Nephron progenitor cell (in vitro differentiated cells): ENCODE results near the gene FKBP1A.
A peak's percentile ranks its signal among the peaks of the same experiment; 100 is the strongest.

ENCODE experiments used
- DNase-seq: peaks from one replicate; pipeline ENCODE4 v3.0.0; 2021
- H3K27ac Mint-ChIP-seq: 2 replicates; pipeline ENCODE4 v1.8.0; 2021; ENCODE audit warnings: mild to moderate bottlenecking, moderate library complexity, mixed read lengths
- H3K27me3 Mint-ChIP-seq: 2 replicates; pipeline ENCODE4 v1.8.0; 2021; ENCODE audit warnings: mild to moderate bottlenecking, low read depth, mixed read lengths; ENCODE audit not compliant: poor library complexity
- H3K36me3 Mint-ChIP-seq: 2 replicates; pipeline ENCODE4 v1.8.0; 2021; ENCODE audit warnings: low read depth, mixed read lengths
- H3K4me1 Mint-ChIP-seq: 2 replicates; pipeline ENCODE4 v1.8.0; 2021; ENCODE audit warnings: mixed read lengths
- H3K4me3 Mint-ChIP-seq: 2 replicates; pipeline ENCODE4 v1.8.0; 2021; ENCODE audit warnings: mild to moderate bottlenecking, moderate library complexity, mixed read lengths
- H3K9me3 Mint-ChIP-seq: 2 replicates; pipeline ENCODE4 v1.8.0; 2021; ENCODE audit warnings: mild to moderate bottlenecking, moderate library complexity, mixed read lengths
- TF ChIP-seq, protein P1 (sequence below): fragments of 200-600 bp; sonication (generic); IDR thresholded peaks from 2 replicates; pipeline ENCODE4 v1.5.0; 2021; ENCODE audit warnings: antibody characterized with exemption

Gene FKBP1A

DNA sequence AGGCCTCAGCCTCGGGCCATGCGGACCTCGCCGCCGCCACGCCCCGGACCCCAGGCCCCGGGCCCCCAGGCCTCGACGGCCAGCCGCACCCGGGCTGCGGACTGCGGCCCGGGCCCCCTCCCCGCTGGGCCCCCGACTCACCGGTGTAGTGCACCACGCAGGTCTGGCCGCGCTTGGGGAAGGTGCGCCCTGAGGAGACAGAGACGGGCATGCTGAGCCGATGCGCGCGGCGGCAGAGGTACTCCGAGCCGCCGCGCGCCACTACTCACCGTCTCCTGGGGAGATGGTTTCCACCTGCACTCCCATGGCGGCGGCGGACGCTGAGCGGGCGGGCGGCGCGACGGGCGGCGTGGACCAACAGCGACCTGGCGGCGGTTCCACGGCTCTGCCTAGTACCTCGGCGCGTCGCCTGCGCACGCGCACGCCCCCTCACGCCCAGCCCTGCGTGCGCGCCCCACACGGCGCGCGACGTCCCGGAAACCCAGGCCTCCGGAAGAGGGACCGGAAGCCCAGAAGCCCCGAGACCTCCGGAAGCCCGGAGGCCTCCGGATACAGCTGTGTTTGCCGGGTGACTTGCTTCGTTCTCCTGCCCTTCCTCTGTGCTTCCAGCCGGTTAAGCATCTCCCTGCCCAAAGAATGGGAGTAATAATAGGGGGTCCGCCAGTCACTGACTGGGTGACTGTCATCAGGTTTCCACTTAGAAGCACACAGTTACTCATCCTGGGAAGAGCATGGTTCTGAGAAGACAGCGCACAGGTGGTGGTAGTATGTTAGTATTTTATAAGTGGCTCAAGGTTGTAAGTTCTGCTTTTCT is at the start of gene FKBP1A:
Gene FKBP1A (minus strand): TSS at position 362 of the 814 bp plus-strand sequence. CDS start 56 bp downstream, at position 306.
- TF ChIP-seq, protein P1, sequence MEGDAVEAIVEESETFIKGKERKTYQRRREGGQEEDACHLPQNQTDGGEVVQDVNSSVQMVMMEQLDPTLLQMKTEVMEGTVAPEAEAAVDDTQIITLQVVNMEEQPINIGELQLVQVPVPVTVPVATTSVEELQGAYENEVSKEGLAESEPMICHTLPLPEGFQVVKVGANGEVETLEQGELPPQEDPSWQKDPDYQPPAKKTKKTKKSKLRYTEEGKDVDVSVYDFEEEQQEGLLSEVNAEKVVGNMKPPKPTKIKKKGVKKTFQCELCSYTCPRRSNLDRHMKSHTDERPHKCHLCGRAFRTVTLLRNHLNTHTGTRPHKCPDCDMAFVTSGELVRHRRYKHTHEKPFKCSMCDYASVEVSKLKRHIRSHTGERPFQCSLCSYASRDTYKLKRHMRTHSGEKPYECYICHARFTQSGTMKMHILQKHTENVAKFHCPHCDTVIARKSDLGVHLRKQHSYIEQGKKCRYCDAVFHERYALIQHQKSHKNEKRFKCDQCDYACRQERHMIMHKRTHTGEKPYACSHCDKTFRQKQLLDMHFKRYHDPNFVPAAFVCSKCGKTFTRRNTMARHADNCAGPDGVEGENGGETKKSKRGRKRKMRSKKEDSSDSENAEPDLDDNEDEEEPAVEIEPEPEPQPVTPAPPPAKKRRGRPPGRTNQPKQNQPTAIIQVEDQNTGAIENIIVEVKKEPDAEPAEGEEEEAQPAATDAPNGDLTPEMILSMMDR = no peak
- peak within 1 kb of the TSS; percentile 94 for H3K27ac Mint-ChIP-seq
- H3K27me3 Mint-ChIP-seq = peaks cover 16% of the 10 kb centered on the region
- DNase-seq = peak; percentile 83
- H3K9me3 Mint-ChIP-seq = no peaks in the 10 kb centered on the region
- no peaks in the 10 kb centered on the region for H3K36me3 Mint-ChIP-seq
- peaks cover 53% of the 10 kb centered on the region for H3K4me1 Mint-ChIP-seq
- H3K4me3 Mint-ChIP-seq = peak within 1 kb of the TSS; percentile 94

DNA sequence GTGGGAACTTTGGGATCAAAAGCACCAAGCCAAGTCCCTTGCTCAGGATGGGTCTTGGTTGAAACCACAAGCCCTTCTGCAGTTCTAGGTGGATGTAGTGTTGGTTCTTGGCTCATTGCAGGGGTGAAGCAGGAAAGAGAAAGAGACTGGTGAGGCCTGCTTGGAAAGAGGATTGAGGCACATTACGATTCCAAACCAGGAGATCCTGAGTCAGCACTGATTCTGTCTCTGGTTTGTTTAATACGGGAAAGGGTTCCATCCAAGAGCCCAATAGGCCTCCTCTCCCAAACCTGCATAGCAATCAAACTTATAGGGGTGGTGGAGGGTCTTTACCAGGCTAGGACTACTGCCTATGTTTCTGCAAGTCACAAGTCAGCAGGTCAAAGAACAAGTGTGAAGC is 49.5 kb upstream of the FKBP1A start:
- Mint-ChIP-seq H3K36me3 (peaks cover 45% of the 10 kb centered on the region), H3K27ac (peak overlapping the region; percentile 34), H3K4me3 (no peak overlapping the region), H3K9me3 (no peaks in the 10 kb centered on the region), H3K27me3 (no peaks in the 10 kb centered on the region), H3K4me1 (no peaks in the 10 kb centered on the region)
- DNase-seq = no peak
- TF ChIP-seq, protein P1 = no peak

DNA sequence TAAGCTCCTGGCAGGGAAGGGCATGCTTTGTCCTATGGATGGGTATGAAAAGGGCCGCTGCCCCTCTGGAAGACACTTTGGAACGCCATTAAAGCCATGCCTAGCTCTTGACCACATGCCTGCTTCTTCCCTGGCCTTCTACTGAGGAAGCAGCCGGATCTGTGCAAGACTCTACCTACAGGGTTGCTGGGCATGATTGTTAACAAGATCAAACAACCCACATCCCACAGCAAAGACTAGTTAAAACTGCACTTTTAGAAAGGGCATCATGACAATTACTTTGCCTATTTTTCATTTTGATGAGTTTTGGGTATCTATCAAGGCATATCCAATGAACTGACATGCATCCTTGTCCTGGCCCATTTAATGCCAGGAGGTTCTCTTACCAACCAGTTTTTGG is 48.3 kb upstream of the FKBP1A start:
- no peaks in the 10 kb centered on the region for H3K27me3 Mint-ChIP-seq
- DNase-seq = no peak
- H3K9me3 Mint-ChIP-seq = no peaks in the 10 kb centered on the region
- TF ChIP-seq, protein P1 = no peak
- H3K4me1 Mint-ChIP-seq = no peaks in the 10 kb centered on the region
- no peak overlapping the region for H3K27ac Mint-ChIP-seq
- H3K4me3 Mint-ChIP-seq = no peak overlapping the region
- peaks cover 38% of the 10 kb centered on the region for H3K36me3 Mint-ChIP-seq

DNA sequence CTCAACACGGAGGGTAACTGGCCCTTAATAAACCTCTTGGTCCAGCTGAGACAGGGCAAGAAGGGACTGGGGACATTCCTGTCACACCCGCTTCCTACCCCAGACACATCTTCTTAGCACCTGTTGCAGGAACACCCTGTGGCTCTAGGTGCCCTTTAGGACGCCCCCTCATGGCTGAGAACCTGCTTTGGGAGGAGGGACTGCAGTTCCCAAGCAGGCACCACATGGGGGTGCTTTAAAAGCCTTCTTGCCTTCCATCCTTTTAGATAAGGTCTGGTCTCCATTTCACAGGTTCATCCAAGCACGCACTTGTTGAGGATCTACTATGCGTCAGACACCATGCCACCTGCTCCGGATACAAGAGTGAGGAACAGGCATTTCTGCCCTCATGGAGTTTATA is 47.2 kb upstream of the FKBP1A start:
- no peak overlapping the region for H3K4me3 Mint-ChIP-seq
- H3K4me1 Mint-ChIP-seq = no peaks in the 10 kb centered on the region
- peaks cover 30% of the 10 kb centered on the region for H3K36me3 Mint-ChIP-seq
- H3K9me3 Mint-ChIP-seq = no peaks in the 10 kb centered on the region
- TF ChIP-seq, protein P1 = no peak
- DNase-seq = no peak
- H3K27me3 Mint-ChIP-seq = no peaks in the 10 kb centered on the region
- peak overlapping the region; percentile 73 for H3K27ac Mint-ChIP-seq

DNA sequence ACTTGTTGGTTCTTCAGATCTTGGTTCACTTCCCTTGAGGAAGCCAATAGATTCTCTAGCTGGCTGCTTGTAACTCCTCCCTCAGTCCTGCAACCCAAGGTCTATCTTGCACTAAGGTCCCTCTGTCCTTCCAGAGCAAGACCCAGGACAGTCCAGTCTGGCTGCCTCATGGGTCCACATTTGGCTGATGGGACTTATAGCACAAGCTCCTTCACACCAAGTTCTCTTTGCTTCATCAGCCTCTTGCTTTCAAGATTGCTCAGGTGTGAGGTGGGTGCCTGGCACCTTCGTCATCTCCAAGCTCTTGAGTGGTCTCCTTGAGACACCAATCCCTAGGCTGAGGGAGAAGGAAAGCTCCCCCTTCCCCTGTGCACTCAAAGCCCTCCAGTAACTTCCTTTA is 45.5 kb upstream of the FKBP1A start:
- Mint-ChIP-seq H3K27me3 (no peaks in the 10 kb centered on the region), H3K27ac (no peak overlapping the region), H3K9me3 (peaks cover 9% of the 10 kb centered on the region), H3K36me3 (peaks cover 31% of the 10 kb centered on the region), H3K4me3 (no peak overlapping the region), H3K4me1 (no peaks in the 10 kb centered on the region)
- TF ChIP-seq, protein P1 = no peak
- DNase-seq = no peak
